ENCODE measurements around the gene S100B.

DNA sequence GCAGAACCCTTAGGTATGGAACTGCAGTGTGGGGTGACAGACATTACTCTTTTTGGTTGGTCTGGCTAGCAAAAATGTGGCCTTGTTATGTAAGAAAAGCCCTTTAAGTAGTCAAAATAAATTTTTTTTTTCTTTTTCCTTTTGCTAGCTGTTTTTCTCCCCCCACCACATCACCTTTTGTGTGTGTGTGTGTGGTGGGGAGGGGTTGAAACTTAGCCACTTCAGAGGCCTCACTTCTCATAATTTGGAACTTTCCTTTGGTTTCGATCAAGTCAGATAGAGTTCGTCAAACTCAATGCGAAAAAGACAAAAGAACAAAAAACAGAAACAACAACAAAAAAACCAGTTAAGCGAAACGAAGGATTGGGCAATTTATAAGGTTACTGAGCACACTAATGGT lies 28.7 kb upstream of the S100B start:
- TF ChIP-seq SMC3 (conservative IDR thresholded peaks at IDR 0.05; ENCODE audit: insufficient read depth, low read depth, low read length) (no peak), CHD1 (IDR thresholded peaks at IDR 0.05; ENCODE audit: low read length) (no peak), ZNF224 (CRISPR knock-in tag; IDR thresholded peaks at IDR 0.05) (no peak)
- TF ChIP-seq, protein P1, sequence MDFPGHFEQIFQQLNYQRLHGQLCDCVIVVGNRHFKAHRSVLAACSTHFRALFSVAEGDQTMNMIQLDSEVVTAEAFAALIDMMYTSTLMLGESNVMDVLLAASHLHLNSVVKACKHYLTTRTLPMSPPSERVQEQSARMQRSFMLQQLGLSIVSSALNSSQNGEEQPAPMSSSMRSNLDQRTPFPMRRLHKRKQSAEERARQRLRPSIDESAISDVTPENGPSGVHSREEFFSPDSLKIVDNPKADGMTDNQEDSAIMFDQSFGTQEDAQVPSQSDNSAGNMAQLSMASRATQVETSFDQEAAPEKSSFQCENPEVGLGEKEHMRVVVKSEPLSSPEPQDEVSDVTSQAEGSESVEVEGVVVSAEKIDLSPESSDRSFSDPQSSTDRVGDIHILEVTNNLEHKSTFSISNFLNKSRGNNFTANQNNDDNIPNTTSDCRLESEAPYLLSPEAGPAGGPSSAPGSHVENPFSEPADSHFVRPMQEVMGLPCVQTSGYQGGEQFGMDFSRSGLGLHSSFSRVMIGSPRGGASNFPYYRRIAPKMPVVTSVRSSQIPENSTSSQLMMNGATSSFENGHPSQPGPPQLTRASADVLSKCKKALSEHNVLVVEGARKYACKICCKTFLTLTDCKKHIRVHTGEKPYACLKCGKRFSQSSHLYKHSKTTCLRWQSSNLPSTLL (IDR thresholded peaks at IDR 0.05), result no peak

Measured in K562 (cell line).